Measurements from ENCODE around the gene OR1M1.

Gene OR1M1

GRCh38 chr19:9075064-9075949, 11.6 kb upstream of the OR1M1 start:
- no peak for DNase-seq (ENCODE audit: low read depth)

DNA sequence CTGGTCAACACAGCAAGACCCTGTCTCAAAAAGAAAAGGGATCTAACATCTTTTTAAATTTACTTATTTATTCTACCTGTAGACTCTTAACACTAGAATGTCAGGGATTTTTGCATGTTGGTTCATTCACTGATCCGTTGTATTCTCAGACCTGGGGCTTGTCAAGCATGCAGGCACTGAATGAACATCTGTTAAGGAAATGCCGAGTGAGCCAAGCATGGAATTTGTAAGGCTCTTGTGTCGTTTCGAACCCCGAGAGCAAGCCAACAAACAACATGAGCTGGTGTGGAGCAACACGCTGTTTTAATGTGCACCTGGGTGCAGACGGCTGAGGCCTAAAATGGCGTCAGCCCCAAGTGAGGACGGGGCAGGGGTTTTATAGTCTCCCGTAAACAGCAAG, 10.0 kb upstream of the OR1M1 start:
- no peak for DNase-seq (ENCODE audit: low read depth)

DNA sequence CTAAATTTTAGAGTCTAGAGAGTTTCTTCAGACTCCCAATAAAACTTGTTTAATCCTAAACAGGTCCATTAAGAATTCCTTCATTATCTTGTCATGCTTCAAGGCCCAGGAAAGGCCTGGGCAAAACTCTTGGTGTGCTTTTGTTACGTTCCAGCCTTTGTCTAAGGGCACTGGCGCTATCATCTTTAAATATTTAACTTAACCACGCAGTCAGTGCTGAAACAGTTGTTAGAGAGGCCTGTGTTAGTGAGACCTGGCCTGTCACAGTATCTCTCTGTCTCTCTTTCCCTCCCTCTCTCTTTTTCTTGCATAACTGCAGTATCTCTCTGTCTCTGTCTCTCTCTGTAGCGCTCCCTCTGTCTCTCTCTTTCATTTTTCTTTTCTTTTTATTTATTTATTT, 8.2 kb upstream of the OR1M1 start:
- no peak for DNase-seq (ENCODE audit: low read depth)

- DNase-seq (ENCODE audit: low read depth), result no peak
Measured at GRCh38 chr19:9107375-9107774, 20.5 kb downstream of the OR1M1 start, which contains the start of gene OR7G2. TSS of gene OR7G2 (minus strand) at chr19:9107475. CDS start at chr19:9103243, 4,232 bp downstream.

- DNase-seq (ENCODE audit: low read depth), result no peak
Measured at GRCh38 chr19:9109959-9110358, 23.1 kb downstream of the OR1M1 start.

GRCh38 chr19:9115307-9115813, 28.5 kb downstream of the OR1M1 start, which contains the start of gene OR7G1:
TSS of gene OR7G1 (minus strand) at chr19:9115763. CDS start at chr19:9115763, 0 bp downstream.
- DNase-seq (ENCODE audit: low read depth), result no peak

GRCh38 chr19:9116547-9116946, 29.7 kb downstream of the OR1M1 start:
- no peak for DNase-seq (ENCODE audit: low read depth)

DNA sequence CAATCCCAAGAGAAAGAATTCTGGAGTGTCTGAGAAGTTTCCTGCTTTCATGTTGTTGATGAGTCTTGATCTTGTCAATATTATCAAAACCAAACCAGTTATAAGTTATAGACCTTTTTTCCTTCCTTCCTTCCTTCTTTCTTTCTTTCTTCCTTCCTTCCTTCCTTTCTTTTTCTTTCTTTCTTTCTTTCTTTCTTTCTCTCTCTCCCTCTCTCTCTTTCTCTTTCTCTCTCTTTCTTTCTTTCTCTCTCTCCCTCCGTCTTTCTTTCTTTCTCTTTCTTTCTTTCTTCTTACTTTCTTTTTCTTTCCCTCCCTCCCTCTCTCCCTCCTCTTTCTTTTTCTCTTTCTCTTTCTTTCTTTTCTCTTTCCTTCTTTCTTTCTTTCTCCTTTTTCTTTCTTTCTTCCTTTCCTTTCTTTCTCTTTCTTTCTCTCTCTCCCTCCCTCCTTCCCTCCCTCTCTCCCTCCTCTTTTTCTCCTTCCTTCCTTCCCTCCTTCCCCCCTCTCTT, 40.1 kb downstream of the OR1M1 start, which contains the start of gene OR7G3:
Gene OR7G3, minus strand, starts transcription at position 51 of the 506 bp plus-strand sequence. Its CDS starts 0 bp downstream, at position 51.
- no peak for DNase-seq (ENCODE audit: low read depth)

GRCh38 chr19:9128171-9128570, 41.3 kb downstream of the OR1M1 start:
- no peak for DNase-seq (ENCODE audit: low read depth)

GRCh38 chr19:9130965-9131364, 44.1 kb downstream of the OR1M1 start:
- DNase-seq (ENCODE audit: low read depth), result no peak

- DNase-seq (ENCODE audit: low read depth), result no peak
Measured at GRCh38 chr19:9132422-9132821, 45.6 kb downstream of the OR1M1 start.

GRCh38 chr19:9139609-9140158, 52.8 kb downstream of the OR1M1 start:
- no peak for DNase-seq (ENCODE audit: low read depth)

DNA sequence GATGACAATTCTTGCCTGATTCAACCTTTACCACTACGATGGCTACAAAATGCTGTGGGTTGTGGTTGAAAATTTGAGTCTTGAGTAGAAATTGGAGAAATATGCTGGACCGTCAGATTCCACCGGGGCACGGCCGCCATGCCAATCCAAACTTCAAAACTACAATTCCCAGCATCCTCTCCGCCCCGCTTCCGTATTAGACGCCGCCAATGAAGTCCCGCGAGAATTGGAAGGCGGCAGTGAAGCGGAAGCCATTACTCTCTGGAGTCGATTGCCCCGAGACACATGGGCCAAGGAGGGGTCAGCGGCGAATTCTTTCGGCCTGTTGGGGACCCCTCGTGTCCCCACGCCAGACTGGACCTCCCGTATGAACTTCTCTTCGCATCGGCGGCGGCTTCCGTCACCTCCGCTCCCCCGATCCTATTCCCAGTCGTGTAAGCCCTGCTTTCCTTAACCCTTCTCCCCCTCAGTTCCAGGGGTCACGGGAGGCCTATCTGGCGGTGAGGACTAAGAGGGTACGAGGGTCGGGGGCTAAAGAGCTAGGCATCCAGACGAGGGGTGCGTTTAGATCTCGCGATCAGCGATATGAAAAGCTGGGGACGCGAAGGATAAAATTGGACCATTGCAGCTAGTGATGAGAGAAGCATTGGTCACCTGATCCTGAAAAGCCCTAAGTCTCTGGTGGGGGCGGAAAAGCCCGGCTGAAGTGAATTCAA, 53.5 kb downstream of the OR1M1 start, which contains the start of gene ZNF317:
Gene ZNF317, plus strand, starts transcription at position 239 of the 716 bp plus-strand sequence. CDS start 15,620 bp downstream, outside the sequence.
- peak; percentile 87 for DNase-seq (ENCODE audit: low read depth)

DNA sequence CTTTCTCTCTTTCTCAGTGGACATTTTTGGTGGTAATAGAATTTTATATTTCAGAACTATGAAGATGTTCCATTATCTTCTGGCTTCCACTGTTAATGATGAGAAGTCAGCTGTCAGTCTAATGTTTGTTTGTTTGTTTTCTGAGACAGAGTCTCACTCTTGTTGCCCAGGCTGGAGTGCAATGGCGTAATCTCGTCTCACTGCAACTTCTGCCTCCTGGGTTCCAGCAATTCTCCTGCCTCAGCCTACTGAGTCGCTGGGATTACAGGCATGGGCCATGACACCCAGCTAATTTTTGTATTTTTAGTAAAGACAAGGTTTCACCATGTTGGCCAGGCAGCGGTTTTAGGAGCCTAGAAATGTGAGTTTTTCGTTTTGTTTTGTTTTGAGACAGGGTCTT, 58.1 kb downstream of the OR1M1 start:
- DNase-seq (ENCODE audit: low read depth), result no peak

Data from activated T-cell treated with anti-CD3 and anti-CD28 coated beads for 24 hours (primary cell).